NB4 (cell line): ENCODE results near the gene STK10.

Source experiments
- CTCF ChIP-seq: IDR thresholded peaks from one replicate; pipeline ENCODE4 v1.5.1; 2012; ENCODE audit warnings: low read depth, low read length
- MAX ChIP-seq: IDR thresholded peaks from 2 replicates; pipeline ENCODE4 v1.6.1; 2011; ENCODE audit warnings: low read depth, low read length
- MYC ChIP-seq: IDR thresholded peaks from 2 replicates; pipeline ENCODE4 v1.6.1; 2011; ENCODE audit warnings: low read depth, low read length
- POLR2A ChIP-seq: IDR thresholded peaks from 2 replicates; pipeline ENCODE4 v1.6.1; 2011; ENCODE audit warnings: mild to moderate bottlenecking; ENCODE audit not compliant: insufficient read length; ENCODE audit errors: extremely low read depth

GRCh38 chr5:172045315-172045632 is 142.8 kb downstream of the STK10 start:
- TF ChIP-seq CTCF (no peak), MYC (no peak), POLR2A (no peak), MAX (no peak)
